Renal cortex interstitium (tissue), 3 donors: ENCODE data around the gene FLOT2. TPM values are rescaled to one million over a fixed set of nuclear protein-coding genes. Genes with fewer than 3 reads are reported as not detected.

Experiments used
- polyA plus RNA-seq, 3 donors: library from polyadenylated mRNA; unstranded; fragments of 120-200 nt; gene quantifications; one replicate each; pipeline ENCODE4 v1.2.1, GENCODE V29; 2013; ENCODE audit not compliant: insufficient read length in 3 of 3

The FLOT2 gene
- polyA plus RNA-seq, 3 donors, result 77.6 to 96.1 (median 91.7) TPM

Other genes starting within 250 kb of the FLOT2 start
- gene SDF2, start 235.8 kb downstream of the FLOT2 start, polyA plus RNA-seq, result 10 to 100 TPM; 80.2 to 85.8 (median 81.8) TPM
- gene SUPT6H, start 235.5 kb downstream of the FLOT2 start, polyA plus RNA-seq, result 10 to 100 TPM; 71.4 to 75.8 (median 72.4) TPM
- gene PROCA1, start 185.8 kb downstream of the FLOT2 start, polyA plus RNA-seq, result 1 to 10 TPM; 5.9 to 8.7 (median 6.6) TPM
- gene RAB34, start 179.9 kb downstream of the FLOT2 start, polyA plus RNA-seq, result 100 to 1,000 TPM; 169 to 186 (median 184) TPM
- 100 to 1,000 TPM; 834 to 981 (median 852) TPM for gene RPL23A, start 177.7 kb downstream of the FLOT2 start, polyA plus RNA-seq
- gene TLCD1, start 171.5 kb downstream of the FLOT2 start, polyA plus RNA-seq, result 10 to 100 TPM; 14.7 to 16.3 (median 16.1) TPM
- 10 to 100 TPM in 1 of 3 donors, 1 to 10 TPM in 2; 8.3 to 14.5 (median 8.4) TPM for gene NEK8, start 168.9 kb downstream of the FLOT2 start, polyA plus RNA-seq
- 100 to 1,000 TPM; 107 to 149 (median 126) TPM for gene TRAF4, start 153.7 kb downstream of the FLOT2 start, polyA plus RNA-seq
- 10 to 100 TPM; 20.8 to 22.0 (median 21.4) TPM for gene FAM222B, start 54.9 kb downstream of the FLOT2 start, polyA plus RNA-seq
- gene ERAL1, start 42.7 kb downstream of the FLOT2 start, polyA plus RNA-seq, result 10 to 100 TPM; 63.6 to 73.8 (median 66.1) TPM
- 10 to 100 TPM in 2 of 3 donors, 1 to 10 TPM in 1; 9.7 to 17.9 (median 17.6) TPM for gene DHRS13, start 5.3 kb upstream of the FLOT2 start, polyA plus RNA-seq
- gene PHF12, start 53.8 kb upstream of the FLOT2 start, polyA plus RNA-seq, result 10 to 100 TPM; 48.2 to 58.1 (median 51.2) TPM
- under 1 TPM; 0.20 to 0.41 (median 0.23) TPM for gene SEZ6, start 108.3 kb upstream of the FLOT2 start, polyA plus RNA-seq
- 10 to 100 TPM in 2 of 3 donors, 1 to 10 TPM in 1; 9.5 to 13.1 (median 10.4) TPM for gene PIPOX, start 145.4 kb upstream of the FLOT2 start, polyA plus RNA-seq